B cell (primary cell): ENCODE results near the gene OR4A16. TPM values are rescaled to one million over a fixed set of nuclear protein-coding genes. Genes with fewer than 3 reads are reported as not detected.

Experiments used
- polyA plus RNA-seq: library from polyadenylated mRNA; depleted of rRNA; stranded (reverse); fragments of >200 nt; gene quantifications from 2 replicates; pipeline ENCODE4 v1.2.3, GENCODE V29; 2012
- total RNA-seq, 2 donors: library from RNA; stranded (reverse); fragments of 120-200 nt in 1 of 2; gene quantifications; 1 replicate in 1 of 2; 2 replicates in 1 of 2; pipeline versions ENCODE4 v1.2.3 to v1.2.4, GENCODE V29; 2013 to 2022

Gene OR4A16
- total and polyA plus RNA-seq, 2 donors (not counting 1 experiment from before 2014, with no cell fraction given) = not detected

Other genes starting within 250 kb of the OR4A16 start
- not detected in 2 replicates for gene TRIM48, start 81.0 kb upstream of the OR4A16 start, total RNA-seq
- not detected in 2 replicates for gene TRIM48, start 81.0 kb upstream of the OR4A16 start, polyA plus RNA-seq
- not detected in 2 replicates for gene OR4A15, start 24.8 kb downstream of the OR4A16 start, total RNA-seq
- not detected in 2 replicates for gene OR4A15, start 24.8 kb downstream of the OR4A16 start, polyA plus RNA-seq
- not detected in 2 replicates for gene OR4C15, start 211.3 kb downstream of the OR4A16 start, total RNA-seq
- not detected in 2 replicates for gene OR4C15, start 211.3 kb downstream of the OR4A16 start, polyA plus RNA-seq
- not detected in 2 replicates for gene OR4C16, start 228.9 kb downstream of the OR4A16 start, total RNA-seq
- not detected in 2 replicates for gene OR4C16, start 228.9 kb downstream of the OR4A16 start, polyA plus RNA-seq